GM13977 (cell line): ENCODE data around the gene ALX1.

Experiments
- DNase-seq: peaks from one replicate; pipeline ENCODE4 v3.0.0; 2012; ENCODE audit warnings: low spot score
- CTCF ChIP-seq: IDR thresholded peaks from 2 replicates; pipeline ENCODE4 v1.5.1; 2012; ENCODE audit warnings: mild to moderate bottlenecking, control low read depth; ENCODE audit not compliant: insufficient read depth; ENCODE audit errors: extremely low read depth, missing control alignments
- in situ Hi-C: fragments of 300-500 bp; cut with MboI; formaldehyde crosslinking; loops from one replicate; pipeline ENCODE4 v1.12.0; 2022; ENCODE audit warnings: low sequenced_read_pairs, low pct_unique_long_range_greater_than_20kb, mixed read lengths, inconsistent platforms; ENCODE audit not compliant: unreplicated experiment

The ALX1 gene

DNA sequence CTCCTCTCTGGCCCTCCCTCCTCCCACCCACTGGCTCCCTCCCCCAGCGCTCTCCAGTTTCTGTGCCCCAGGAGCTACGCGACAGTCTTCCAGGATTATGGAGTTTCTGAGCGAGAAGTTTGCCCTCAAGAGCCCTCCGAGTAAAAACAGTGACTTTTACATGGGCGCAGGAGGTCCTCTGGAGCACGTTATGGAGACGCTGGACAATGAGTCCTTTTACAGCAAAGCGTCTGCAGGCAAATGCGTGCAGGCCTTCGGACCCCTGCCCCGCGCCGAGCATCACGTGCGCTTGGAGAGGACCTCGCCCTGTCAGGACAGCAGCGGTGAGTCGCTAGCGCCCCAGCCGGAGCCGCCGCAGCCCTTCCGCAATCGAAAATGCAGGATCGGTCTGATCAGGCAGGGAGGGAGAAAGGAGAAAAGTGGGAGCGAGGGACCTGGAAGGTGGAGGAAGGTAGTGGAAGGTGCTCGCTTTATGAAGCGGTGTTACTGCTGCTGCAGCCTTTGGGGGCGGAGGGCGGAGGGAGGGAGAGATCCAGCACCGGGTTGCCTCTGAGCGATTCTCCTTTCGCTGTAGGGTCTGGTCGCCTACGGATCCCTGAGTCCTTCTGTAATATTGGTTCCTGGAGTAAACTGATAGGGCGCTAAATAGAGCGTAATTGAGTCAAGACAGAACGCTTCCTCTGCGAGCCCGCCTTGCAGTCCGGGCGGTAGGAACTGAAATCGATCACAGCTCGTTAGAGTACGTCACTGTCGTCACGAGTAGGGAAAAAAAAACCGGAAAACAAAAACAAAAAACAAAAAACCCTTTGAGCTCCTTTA, at the start of gene ALX1:
Gene ALX1 (plus strand): TSS at position 56 of the 819 bp plus-strand sequence. CDS start 42 bp downstream, at position 98.
- TF ChIP-seq CTCF = no peak
- in situ Hi-C loops = no loop called here
- DNase-seq = no peak

DNA sequence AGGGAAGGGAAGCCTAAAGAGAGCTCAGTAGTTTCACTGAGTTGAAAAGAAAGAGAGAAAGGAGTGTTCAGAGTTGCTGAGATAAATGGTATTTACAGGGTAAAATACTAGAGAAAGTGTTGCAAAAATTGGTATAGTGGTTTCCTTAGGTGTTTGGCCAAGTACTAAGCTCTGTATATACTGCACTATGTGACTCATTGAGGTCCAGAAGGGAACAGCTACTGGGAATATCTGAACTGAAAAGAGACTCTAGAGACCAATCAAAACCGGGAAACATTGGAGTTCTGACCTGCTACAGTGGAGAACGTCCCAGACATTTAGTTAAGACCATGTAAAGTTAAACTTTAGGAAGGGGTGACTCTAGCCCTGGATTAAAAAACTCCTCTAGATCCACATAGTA, 42.7 kb upstream of the ALX1 start:
- TF ChIP-seq CTCF = no peak
- no peak for DNase-seq
- in situ Hi-C loops = no loop called here

- in situ Hi-C loops = no loop called here
- DNase-seq = no peak
- no peak for TF ChIP-seq CTCF
Observed at GRCh38 chr12:85244561-85244960, 35.5 kb upstream of the ALX1 start.

- in situ Hi-C loops = no loop called here
- no peak for DNase-seq
- no peak for TF ChIP-seq CTCF
Observed at GRCh38 chr12:85253853-85254252, 26.2 kb upstream of the ALX1 start.

GRCh38 chr12:85257671-85258070, 22.3 kb upstream of the ALX1 start:
- no peak for TF ChIP-seq CTCF
- in situ Hi-C loops = no loop called here
- no peak for DNase-seq

- no peak for DNase-seq
- no peak for TF ChIP-seq CTCF
- in situ Hi-C loops = no loop called here
Observed at GRCh38 chr12:85260447-85260846, 19.6 kb upstream of the ALX1 start.
